K562 (cell line): ENCODE results near the gene ARHGAP4. TPM values are rescaled to one million over a fixed set of nuclear protein-coding genes. Genes with fewer than 3 reads are reported as not detected.

ENCODE experiments used
- ATAC-seq: fragments of 200-7000 bp; cut with Tn5 transposase; 3 replicates; pipeline ENCODE4 v1.9.1; 2020; ENCODE audit warnings: moderate library complexity
- BruUV-seq: library from RNA; stranded (reverse); fragments of 400-500 nt; replicated peaks from 2 replicates; lab custom pipeline; 2021; lab: Mats Ljungman, UMichigan
- CTCF ChIA-PET: fragments of 300-600 bp; formaldehyde crosslinking; extraction: SDS; loops from one replicate; lab custom pipeline; 2021; ENCODE audit warnings: low intra/inter-chr PET ratio; lab: Yijun Ruan, JAX
- POLR2A ChIA-PET: fragments of 300-600, 350-650 bp; sonication (Branson Sonifier 250); formaldehyde crosslinking; extraction: SDS; loops from one replicate; lab custom pipeline; 2021; ENCODE audit warnings: antibody characterized with exemption, inconsistent platforms; lab: Yijun Ruan, JAX
- DNase-seq, 4 experiments: peaks; one replicate each; pipeline versions ENCODE4 v3.0.0 to v3.0.0-alpha.2; 2011 to 2018; ENCODE audit warnings: low spot score in 3 of 4, mixed read lengths in 3 of 4; ENCODE audit errors: extremely low read depth in 1 of 4
- FAIRE-seq: peaks from 2 replicates; lab custom pipeline; 2011; peaks lifted over from hg19 to GRCh38; lab: Jason Lieb, UNC
- H2AFZ ChIP-seq: 2 replicates; pipeline ENCODE4 v1.6.0; 2011; ENCODE audit warnings: low read depth, low read length, control low read depth, inconsistent platforms
- H3K27ac ChIP-seq: fragments of 200-600 bp; 3 replicates; pipeline ENCODE4 v1.8.0; 2011; ENCODE audit warnings: low read depth, mild to moderate bottlenecking, control low read depth, inconsistent platforms, low read length, moderate library complexity, mixed read lengths; ENCODE audit errors: extremely low read depth
- H3K27me3 ChIP-seq, 2 experiments: fragments of 300-600 bp in 1 of 2; 2 replicates in 1 of 2; 3 replicates in 1 of 2; pipeline versions ENCODE4 v1.6.0 to v1.8.0; 2011; ENCODE audit warnings: inconsistent platforms in 2 of 2, low read length in 2 of 2, mild to moderate bottlenecking in 1 of 2, mixed read lengths in 1 of 2, moderate library complexity in 1 of 2; ENCODE audit not compliant: control insufficient read depth in 2 of 2, insufficient read depth in 2 of 2
- H3K36me3 ChIP-seq: fragments of 300-600 bp; 3 replicates; pipeline ENCODE4 v1.8.0; 2011; ENCODE audit warnings: mild to moderate bottlenecking, low read length, inconsistent platforms; ENCODE audit not compliant: control insufficient read depth, insufficient read depth
- H3K4me1 ChIP-seq, 2 experiments: fragments of 200-600 bp in 1 of 2; replicated peaks in 1 of 2; 2 replicates in 1 of 2; 3 replicates in 1 of 2; pipeline versions ENCODE4 v1.5.1 to v1.8.0; 2011; ENCODE audit warnings: inconsistent platforms in 2 of 2, low read length in 2 of 2, mild to moderate bottlenecking in 1 of 2, mixed read lengths in 1 of 2, moderate library complexity in 1 of 2; ENCODE audit not compliant: control insufficient read depth in 2 of 2, insufficient read depth in 2 of 2
- H3K4me2 ChIP-seq: 2 replicates; pipeline ENCODE4 v1.6.1; 2011; ENCODE audit warnings: low read length, control low read depth, inconsistent platforms, mixed read lengths; ENCODE audit not compliant: insufficient read depth
- H3K4me3 ChIP-seq: fragments of 200-600 bp; sonication (generic), shearing (Covaris generic); 2 replicates; pipeline ENCODE4 v1.5.1; 2016; ENCODE audit warnings: control low read depth, inconsistent platforms
- H3K79me2 ChIP-seq: fragments of 200-600 bp; 3 replicates; pipeline ENCODE4 v1.8.0; 2011; ENCODE audit warnings: low read length, inconsistent platforms; ENCODE audit not compliant: control insufficient read depth, insufficient read depth
- H3K9ac ChIP-seq, 2 experiments: 2 replicates each; pipeline versions ENCODE4 v1.6.0 to v1.6.1; 2011; ENCODE audit warnings: low read depth in 2 of 2, low read length in 2 of 2, control low read depth in 1 of 2, inconsistent platforms in 1 of 2, mild to moderate bottlenecking in 1 of 2, mixed read lengths in 1 of 2; ENCODE audit not compliant: insufficient read depth in 1 of 2
- H3K9me1 ChIP-seq: one replicate; pipeline ENCODE4 v1.6.0; 2011; ENCODE audit warnings: inconsistent platforms, mild to moderate bottlenecking, low read length, moderate library complexity; ENCODE audit not compliant: control insufficient read depth, insufficient read depth
- H3K9me3 ChIP-seq: replicated peaks from 2 replicates; pipeline ENCODE4 v1.5.1; 2011; ENCODE audit warnings: low read depth, low read length, inconsistent platforms; ENCODE audit not compliant: control insufficient read depth, insufficient read depth
- H4K20me1 ChIP-seq: replicated peaks from 2 replicates; pipeline ENCODE4 v1.6.1; 2011; ENCODE audit warnings: low read length, inconsistent platforms, mixed read lengths; ENCODE audit not compliant: control insufficient read depth, insufficient read depth
- NR3C1 ChIP-seq: sonication (generic); formaldehyde crosslinking; IDR thresholded peaks from 2 replicates; pipeline ENCODE4 v1.8.1; 2022; ENCODE audit warnings: missing genetic modification reagents
- POLR2G ChIP-seq: fragments of 200-400 bp; formaldehyde crosslinking; IDR thresholded peaks from 2 replicates; pipeline ENCODE4 v1.6.1; 2017; ENCODE audit warnings: low read depth, mild to moderate bottlenecking, antibody characterized with exemption, low read length, moderate library complexity
- RBFOX2 ChIP-seq: fragments of 200-400 bp; formaldehyde crosslinking; IDR thresholded peaks from 2 replicates; pipeline ENCODE4 v1.6.1; 2017; ENCODE audit warnings: low read depth, mild to moderate bottlenecking, low read length, moderate library complexity
- RBM22 ChIP-seq: fragments of 200-400 bp; formaldehyde crosslinking; IDR thresholded peaks from 2 replicates; pipeline ENCODE4 v1.6.1; 2018; ENCODE audit warnings: low read length, low read depth; ENCODE audit not compliant: poor library complexity, severe bottlenecking
- SOX6 ChIP-seq: fragments of 450-650 bp; IDR thresholded peaks from 2 replicates; pipeline ENCODE4 v1.6.1; 2014; ENCODE audit warnings: mild to moderate bottlenecking
- ZNF280A ChIP-seq: fragments of 450-650 bp; IDR thresholded peaks from 2 replicates; pipeline ENCODE4 v1.6.1; 2018; ENCODE audit warnings: mild to moderate bottlenecking, low read depth; ENCODE audit not compliant: partially characterized antibody
- WGBS: fragments of 100-300 bp; shearing (Covaris generic); methylation state at CpG from one replicate; pipeline ENCODE4 v1.1.6; 2016; ENCODE audit warnings: low coverage, mixed read lengths; ENCODE audit not compliant: insufficient coverage; ENCODE audit errors: missing lambda C conversion rate; 5-methylcytosine and 5-hydroxymethylcytosine counted together
- in situ Hi-C: fragments of 300-500 bp; cut with MboI; formaldehyde crosslinking; loops from 4 replicates; pipeline ENCODE4 v1.15.0; 2018; ENCODE audit warnings: inconsistent platforms, mixed read lengths
- intact Hi-C: fragments of 100-400 bp; cut with micrococcal nuclease; formaldehyde crosslinking; loops from 2 replicates; pipeline ENCODE4 v1.14.2; 2022
- polyA plus RNA-seq, 8 experiments: library from polyadenylated mRNA; depleted of rRNA in 4 of 8; stranded (reverse) in 5 of 8; unstranded in 3 of 8; fragments of >200 nt; fragmentation: Nextera tagmentation in 2 of 8; fragmentation: Illumina TruSeq in 1 of 8; extraction: Ambion mirVana in 2 of 8; extraction: Trizol in 1 of 8; gene quantifications; 2 replicates each; pipeline versions ENCODE4 v1.2.1 to v1.2.3, GENCODE V29; 2011 to 2014; ENCODE audit warnings: inconsistent platforms in 1 of 8, missing spikeins in 1 of 8
- total RNA-seq, 7 experiments: library from RNA; depleted of rRNA in 6 of 7; stranded (reverse); fragments of >200 nt in 6 of 7; fragmentation: Illumina TruSeq in 2 of 7; extraction: Trizol in 2 of 7; gene quantifications; 2 replicates each; pipeline versions ENCODE4 v1.2.1 to v1.2.3, GENCODE V29; 2011 to 2021; ENCODE audit warnings: low replicate concordance in 1 of 7
- TF ChIP-seq, protein P1 (sequence below): fragments of 250-450 bp; sonication (Bioruptor Pico); IDR thresholded peaks from 2 replicates; pipeline ENCODE4 v1.5.0; 2021

ARHGAP4 gene
- total and polyA plus RNA-seq, 9 of the 15 experiments (the other 6 are each of a cell fraction or from before 2014, with no cell fraction given): 0.30 to 81.8 (median 13.5) TPM

- TF ChIP-seq ZNF280A (no peak), RBFOX2 (peak; percentile 41), SOX6 (no peak), RBM22 (peak; percentile 75), POLR2G (peak; percentile 72), NR3C1 (CRISPR knock-in tag) (peak; percentile 45; the same call in 1 of the 2 replicates)
- TF ChIP-seq, protein P1, sequence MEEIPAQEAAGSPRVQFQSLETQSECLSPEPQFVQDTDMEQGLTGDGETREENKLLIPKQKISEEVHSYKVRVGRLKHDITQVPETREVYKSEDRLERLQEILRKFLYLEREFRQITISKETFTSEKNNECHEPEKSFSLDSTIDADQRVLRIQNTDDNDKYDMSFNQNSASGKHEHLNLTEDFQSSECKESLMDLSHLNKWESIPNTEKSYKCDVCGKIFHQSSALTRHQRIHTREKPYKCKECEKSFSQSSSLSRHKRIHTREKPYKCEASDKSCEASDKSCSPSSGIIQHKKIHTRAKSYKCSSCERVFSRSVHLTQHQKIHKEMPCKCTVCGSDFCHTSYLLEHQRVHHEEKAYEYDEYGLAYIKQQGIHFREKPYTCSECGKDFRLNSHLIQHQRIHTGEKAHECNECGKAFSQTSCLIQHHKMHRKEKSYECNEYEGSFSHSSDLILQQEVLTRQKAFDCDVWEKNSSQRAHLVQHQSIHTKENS (CRISPR knock-in tag): no peak
- BruUV-seq: no TSS peak
- Histone ChIP-seq H3K79me2 (peaks cover 9% of the 10 kb centered on the region; the same call in 2 of the 3 replicates), H3K4me2 (no peak overlapping the region), H3K36me3 (peaks cover 98% of the 10 kb centered on the region), H2AFZ (no peak overlapping the region), H3K9ac (peak overlapping the region in 1 of 2 experiments; percentile 26; a peak in 2 of 4 replicates), H3K9me1 (no peaks in the 10 kb centered on the region), H3K4me1 (peaks cover 2 to 56% of the 10 kb centered on the region in 2 experiments; a peak in 3 of 5 replicates), H3K27ac (peak overlapping the region; percentile 64; the same call in 1 of the 3 replicates), H4K20me1 (no peaks in the 10 kb centered on the region), H3K4me3 (no peak overlapping the region), H3K27me3 (no peaks in the 10 kb centered on the region), H3K9me3 (no peaks in the 10 kb centered on the region)
- DNase-seq (no peak), FAIRE-seq (no peak), ATAC-seq (no peak)
- POLR2A ChIA-PET: interaction anchor here (0.6 to 0.7 kb wide), 3 partner anchors 10 to 349 kb away, joined by 3 read pairs; no protein-coding TSS in a partner anchor
- CTCF ChIA-PET: interaction anchor here (1.2 to 1.3 kb wide), 2 partner anchors 238 to 413 kb away, joined by 3 to 7 read pairs; no protein-coding TSS in a partner anchor
- WGBS: 91% methylated on average over 8 of the region's 32 CpGs
- in situ Hi-C loops: no loop called here
- intact Hi-C loops: no loop called here
Measured at GRCh38 chrX:153952373-153953026, 26.4 kb upstream of the ARHGAP4 start.
